H1 (cell line): ENCODE results near the gene LRRC74A. TPM values are rescaled to one million over a fixed set of nuclear protein-coding genes. Genes with fewer than 3 reads are reported as not detected.

Source experiments
- CTCF ChIA-PET: fragments of 300-600 bp; sonication (Branson Sonifier 250); formaldehyde crosslinking; loops from one replicate; lab custom pipeline; 2021; ENCODE audit not compliant: partially characterized antibody; lab: Charles Lee
- POLR2A ChIA-PET: fragments of 300-600 bp; sonication (Branson Sonifier 250); formaldehyde crosslinking; loops from one replicate; lab custom pipeline; 2021; ENCODE audit warnings: inconsistent platforms; ENCODE audit not compliant: partially characterized antibody; lab: Charles Lee
- DNase-seq, 2 experiments: peaks; one replicate each; pipeline versions ENCODE4 v3.0.0 to v3.0.0-alpha.2; 2010 to 2022; ENCODE audit warnings: low spot score in 2 of 2, low read depth in 1 of 2, mixed read lengths in 1 of 2
- FAIRE-seq: peaks from 2 replicates; lab custom pipeline; 2011; peaks lifted over from hg19 to GRCh38; lab: Jason Lieb, UNC
- H2AFZ ChIP-seq: 2 replicates; pipeline ENCODE4 v1.8.1; 2012; ENCODE audit warnings: low read length, inconsistent platforms
- H2AK5ac ChIP-seq: 2 replicates; pipeline ENCODE4 v1.6.1; 2013; ENCODE audit warnings: low read depth, low read length
- H2BK120ac ChIP-seq: replicated peaks from 2 replicates; pipeline ENCODE3; 2013; ENCODE audit warnings: low read depth, low read length, inconsistent platforms
- H2BK12ac ChIP-seq: 2 replicates; pipeline ENCODE4 v1.6.1; 2013; ENCODE audit warnings: low read depth, low read length
- H2BK15ac ChIP-seq: 2 replicates; pipeline ENCODE4 v1.6.1; 2013; ENCODE audit warnings: low read length
- H2BK20ac ChIP-seq: 2 replicates; pipeline ENCODE4 v1.6.1; 2013; ENCODE audit warnings: low read length
- H2BK5ac ChIP-seq: 2 replicates; pipeline ENCODE4 v1.6.1; 2013; ENCODE audit warnings: low read depth, low read length
- H3K14ac ChIP-seq: 2 replicates; pipeline ENCODE4 v1.6.1; 2013; ENCODE audit warnings: inconsistent platforms; ENCODE audit not compliant: insufficient read length
- H3K18ac ChIP-seq: 2 replicates; pipeline ENCODE4 v1.6.1; 2013; ENCODE audit warnings: low read length; ENCODE audit errors: extremely low read depth
- H3K23ac ChIP-seq: 2 replicates; pipeline ENCODE4 v1.6.1; 2013; ENCODE audit warnings: inconsistent platforms; ENCODE audit not compliant: insufficient read length
- H3K23me2 ChIP-seq: 2 replicates; pipeline ENCODE4 v1.6.1; 2013; ENCODE audit warnings: low read depth, low read length
- H3K27ac ChIP-seq: 2 replicates; pipeline ENCODE4 v1.6.1; 2011; ENCODE audit warnings: low read depth, low read length, inconsistent platforms
- H3K27me3 ChIP-seq, 4 experiments: replicated peaks in 1 of 4; 1 replicate in 1 of 4; 2 replicates in 3 of 4; pipeline versions ENCODE4 v1.6.1 to v1.8.1; 2011 to 2013; ENCODE audit warnings: low read length in 3 of 4, mild to moderate bottlenecking in 3 of 4, inconsistent platforms in 2 of 4, mixed read lengths in 2 of 4, moderate library complexity in 1 of 4; ENCODE audit not compliant: control insufficient read depth in 3 of 4, insufficient read depth in 3 of 4; ENCODE audit errors: extremely low read depth in 1 of 4
- H3K36me3 ChIP-seq, 4 experiments: 2 replicates each; pipeline versions ENCODE4 v1.6.1 to v1.8.1; 2011 to 2013; ENCODE audit warnings: mild to moderate bottlenecking in 4 of 4, low read length in 3 of 4, moderate library complexity in 2 of 4, control low read depth in 1 of 4, inconsistent platforms in 1 of 4; ENCODE audit not compliant: insufficient read depth in 4 of 4, control insufficient read depth in 2 of 4
- H3K4ac ChIP-seq: replicated peaks from 2 replicates; pipeline ENCODE3; 2013; ENCODE audit warnings: low read length, low read depth, mixed read lengths, inconsistent platforms; ENCODE audit not compliant: insufficient read length
- H3K4me1 ChIP-seq, 4 experiments: replicated peaks in 1 of 4; 1 replicate in 1 of 4; 2 replicates in 3 of 4; pipeline versions ENCODE4 v1.6.1 to v1.8.1; 2011 to 2013; ENCODE audit warnings: low read length in 3 of 4, inconsistent platforms in 2 of 4, mixed read lengths in 1 of 4; ENCODE audit not compliant: insufficient read depth in 4 of 4, control insufficient read depth in 3 of 4
- H3K4me2 ChIP-seq, 2 experiments: 2 replicates each; pipeline versions ENCODE4 v1.6.1 to v1.8.1; 2011 to 2013; ENCODE audit warnings: low read depth in 2 of 2, low read length in 2 of 2, control low read depth in 1 of 2, inconsistent platforms in 1 of 2, mild to moderate bottlenecking in 1 of 2; ENCODE audit not compliant: insufficient read depth in 1 of 2
- H3K4me3 ChIP-seq, 4 experiments: fragments of 200-600, 300-600 bp in 1 of 4; sonication (generic), shearing (Covaris generic), sonication (Bioruptor Twin) in 1 of 4; 2 replicates each; pipeline versions ENCODE4 v1.5.1 to v1.8.1; 2011 to 2016; ENCODE audit warnings: low read length in 4 of 4, low read depth in 3 of 4, control low read depth in 2 of 4, inconsistent platforms in 2 of 4, mild to moderate bottlenecking in 2 of 4, mixed read lengths in 1 of 4, moderate library complexity in 1 of 4; ENCODE audit not compliant: insufficient read depth in 2 of 4; ENCODE audit errors: extremely low read depth in 1 of 4
- H3K56ac ChIP-seq: replicated peaks from 2 replicates; pipeline ENCODE3; 2013; ENCODE audit warnings: low read depth, mild to moderate bottlenecking, mixed read lengths, low read length, inconsistent platforms; ENCODE audit not compliant: insufficient read length
- H3K79me1 ChIP-seq: 2 replicates; pipeline ENCODE4 v1.6.1; 2013; ENCODE audit warnings: low read depth, low read length, control low read depth
- H3K79me2 ChIP-seq, 2 experiments: 2 replicates each; pipeline versions ENCODE4 v1.6.1 to v1.8.1; 2012 to 2013; ENCODE audit warnings: low read length in 2 of 2, mild to moderate bottlenecking in 2 of 2, inconsistent platforms in 1 of 2; ENCODE audit not compliant: insufficient read depth in 2 of 2, control insufficient read depth in 1 of 2
- H3K9ac ChIP-seq, 4 experiments: replicated peaks in 1 of 4; 1 replicate in 1 of 4; 2 replicates in 3 of 4; pipeline versions ENCODE4 v1.6.1 to v1.8.1; 2011 to 2013; ENCODE audit warnings: low read depth in 3 of 4, low read length in 3 of 4, control low read depth in 2 of 4, mild to moderate bottlenecking in 2 of 4, moderate library complexity in 2 of 4, inconsistent platforms in 1 of 4; ENCODE audit errors: extremely low read depth in 1 of 4
- H3K9me3 ChIP-seq, 2 experiments: 2 replicates each; pipeline versions ENCODE4 v1.6.1 to v1.8.1; 2012 to 2013; ENCODE audit warnings: mild to moderate bottlenecking in 2 of 2, moderate library complexity in 2 of 2, control low read depth in 1 of 2, inconsistent platforms in 1 of 2, low read depth in 1 of 2, low read length in 1 of 2, mixed read lengths in 1 of 2; ENCODE audit not compliant: insufficient read depth in 2 of 2
- H4K20me1 ChIP-seq, 2 experiments: replicated peaks in 1 of 2; 2 replicates each; pipeline versions ENCODE3 to v1.8.1; 2011 to 2013; ENCODE audit warnings: inconsistent platforms in 2 of 2, low read length in 2 of 2, mild to moderate bottlenecking in 1 of 2; ENCODE audit not compliant: insufficient read depth in 2 of 2, control insufficient read depth in 1 of 2
- H4K5ac ChIP-seq: 2 replicates; pipeline ENCODE4 v1.6.1; 2013; ENCODE audit warnings: low read length, low read depth, mixed read lengths, inconsistent platforms; ENCODE audit not compliant: insufficient read length
- H4K8ac ChIP-seq: 2 replicates; pipeline ENCODE4 v1.8.0; 2013; ENCODE audit warnings: mild to moderate bottlenecking, moderate library complexity, low read length, inconsistent platforms; ENCODE audit not compliant: insufficient read depth; ENCODE audit errors: extremely low read depth
- H4K91ac ChIP-seq: replicated peaks from 2 replicates; pipeline ENCODE3; 2013; ENCODE audit warnings: low read length, mixed read lengths, inconsistent platforms; ENCODE audit not compliant: insufficient read length
- BCL11A ChIP-seq, 2 experiments: IDR thresholded peaks; one replicate each; pipeline ENCODE4 v1.6.1; 2011; ENCODE audit warnings: low read depth in 2 of 2, low read length in 2 of 2, mild to moderate bottlenecking in 2 of 2
- BRCA1 ChIP-seq: IDR thresholded peaks from 2 replicates; pipeline ENCODE4 v1.6.1; 2012; ENCODE audit warnings: low read depth, low read length, improper control_type of control experiment
- CHD1 ChIP-seq: IDR thresholded peaks from 2 replicates; pipeline ENCODE4 v1.6.1; 2012; ENCODE audit warnings: low read depth, low read length, improper control_type of control experiment
- JUN ChIP-seq: IDR thresholded peaks from 2 replicates; pipeline ENCODE4 v1.6.1; 2011; ENCODE audit warnings: low read depth, mild to moderate bottlenecking, improper control_type of control experiment, low read length
- JUND ChIP-seq: IDR thresholded peaks from 2 replicates; pipeline ENCODE4 v1.6.1; 2011; ENCODE audit warnings: mild to moderate bottlenecking, improper control_type of control experiment, low read length
- KDM1A ChIP-seq: fragments of 200-600, 300-600 bp; sonication (generic); IDR thresholded peaks from 2 replicates; pipeline ENCODE4 v1.7.1; 2016; ENCODE audit warnings: mild to moderate bottlenecking, low read length, borderline replicate concordance
- SIRT6 ChIP-seq: IDR thresholded peaks from one replicate; pipeline ENCODE4 v1.7.1; 2012; ENCODE audit warnings: low read length, inconsistent platforms
- WGBS, 2 experiments: shearing (Covaris generic) in 1 of 2; methylation state at CpG; one replicate each; pipeline versions ENCODE4 v1.1.6 to v1.1.7; 2013 to 2015; ENCODE audit warnings: low lambda C conversion rate in 2 of 2, mixed read lengths in 2 of 2, inconsistent platforms in 1 of 2, low coverage in 1 of 2, missing lambda C conversion rate in 1 of 2; ENCODE audit not compliant: insufficient replicate concordance in 2 of 2, insufficient coverage in 1 of 2, insufficient read length in 1 of 2; ENCODE audit errors: extremely low coverage in 1 of 2, missing lambda C conversion rate in 1 of 2; 5-methylcytosine and 5-hydroxymethylcytosine counted together
- polyA plus RNA-seq, 7 experiments: library from polyadenylated mRNA; depleted of rRNA in 3 of 7; stranded (reverse) in 5 of 7; unstranded in 2 of 7; fragments of >200 nt in 5 of 7; fragments of 200-250 nt in 2 of 7; gene quantifications; 1 replicate in 5 of 7; 2 replicates in 1 of 7; 4 replicates in 1 of 7; pipeline versions ENCODE4 v1.2.1 to v1.2.3, GENCODE V29; 2011 to 2013; ENCODE audit warnings: missing spikeins in 2 of 7, mixed read lengths in 2 of 7
- total RNA-seq: library from RNA; stranded (reverse); fragmentation: NEBNext Ultra II Directional; extraction: Animal tissue kit (Norgen Biotek cat#: 25700); gene quantifications from 2 replicates; pipeline ENCODE4 v1.2.1, GENCODE V29; 2021

The LRRC74A gene
- total and polyA plus RNA-seq, 2 of the 8 experiments (the other 6 are each of a cell fraction or from before 2014, with no cell fraction given): not detected

DNA sequence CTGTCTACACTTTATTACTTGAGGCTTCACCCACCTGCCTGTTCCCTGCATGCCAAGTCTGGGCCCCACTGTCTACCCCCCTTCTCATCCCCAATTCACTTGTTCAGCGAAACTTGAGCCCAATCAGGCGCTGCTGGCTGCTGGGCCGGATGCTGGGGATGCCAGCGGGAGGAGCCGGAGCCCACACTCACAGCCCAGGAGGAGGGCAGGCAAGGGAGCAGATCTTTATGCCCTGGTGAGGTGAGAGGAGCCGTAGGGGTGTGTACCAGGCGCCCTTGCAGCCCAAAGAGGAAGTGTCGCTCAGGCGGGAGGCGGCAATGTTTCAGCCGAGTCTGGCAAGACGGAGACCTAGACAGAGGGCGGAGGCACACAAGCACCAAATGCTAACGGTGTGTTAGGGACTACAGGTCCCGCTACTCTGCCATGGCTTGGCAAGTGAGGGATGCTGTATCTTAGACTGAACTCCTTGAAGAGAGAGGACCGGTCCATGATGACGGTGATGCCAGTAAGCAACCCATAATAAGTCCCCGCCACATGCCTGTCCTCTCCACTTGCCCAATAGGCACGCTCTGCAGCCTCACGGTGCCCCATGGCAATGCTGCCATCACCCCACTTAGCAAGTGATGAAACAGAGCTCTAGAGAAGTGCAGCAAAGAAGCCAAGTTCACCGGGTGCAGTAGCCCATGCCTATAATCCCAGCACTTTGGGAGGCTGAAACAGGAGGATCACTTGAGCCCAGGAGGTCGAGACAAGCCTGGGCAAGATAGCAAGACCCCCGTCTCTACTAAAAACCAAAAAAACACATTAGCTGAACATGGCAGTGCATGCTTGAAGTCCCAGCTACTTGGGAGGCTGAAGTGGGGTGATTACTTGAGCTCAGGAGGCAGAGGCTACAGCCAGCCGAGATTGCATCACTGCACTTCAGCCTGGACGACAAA, 41.6 kb downstream of the LRRC74A start:
- 0 out of 2 replicates have a peak overlapping the region, but pooled peaks have one; percentile 39 for H2BK12ac ChIP-seq
- no peak overlapping the region for H3K4me3 ChIP-seq
- no peaks in the 10 kb centered on the region for H3K79me1 ChIP-seq
- no peak overlapping the region for H3K9ac ChIP-seq
- FAIRE-seq (no peak), DNase-seq (no peak)
- no peaks in the 10 kb centered on the region; a peak in 2 of 7 replicates for H3K27me3 ChIP-seq
- ChIA-PET CTCF (interaction anchor here (0.6 to 27.4 kb wide), 16 partner anchors 8 to 592 kb away, joined by 3 to 719 read pairs (median 4); partner anchors contain the start of gene CIPC), POLR2A (interaction anchor here (0.8 to 1.1 kb wide), 2 partner anchors 175 to 200 kb away, joined by 3 to 4 read pairs; no protein-coding TSS in a partner anchor)
- H2AK5ac ChIP-seq: 0 out of 2 replicates have a peak overlapping the region, but pooled peaks have one; percentile 43
- H3K4me1 ChIP-seq: peaks cover 0 to 10% (median 8%) of the 10 kb centered on the region in 4 experiments; a peak in 5 of 7 replicates
- H3K23ac ChIP-seq: no peak overlapping the region
- 0 out of 2 replicates have a peak overlapping the region, but pooled peaks have one; percentile 9 for H2BK20ac ChIP-seq
- peak overlapping the region; percentile 63; the same call in 1 of the 2 replicates for H4K8ac ChIP-seq
- H4K91ac ChIP-seq: no peak overlapping the region
- no peaks in the 10 kb centered on the region for H3K79me2 ChIP-seq
- no peak overlapping the region for H3K14ac ChIP-seq
- no peaks in the 10 kb centered on the region for H4K20me1 ChIP-seq
- H2BK120ac ChIP-seq: no peak overlapping the region
- peaks cover 2% of the 10 kb centered on the region; the same call in 1 of the 2 replicates for H3K23me2 ChIP-seq
- no peak overlapping the region for H4K5ac ChIP-seq
- 0 out of 2 replicates have a peak overlapping the region, but pooled peaks have one; percentile 78 for H2BK15ac ChIP-seq
- H2AFZ ChIP-seq: no peak overlapping the region; the same call in 1 of the 2 replicates
- H3K18ac ChIP-seq: no peak overlapping the region; the same call in 1 of the 2 replicates
- no peaks in the 10 kb centered on the region for H3K9me3 ChIP-seq
- no peak overlapping the region for H3K27ac ChIP-seq
- no peak overlapping the region for H3K56ac ChIP-seq
- 83% methylated on average over 25 of the region's 25 CpGs; no CpG with 5 or more reads in 1 of the 2 experiments for WGBS, 2 experiments
- H3K4me2 ChIP-seq: no peak overlapping the region
- no peaks in the 10 kb centered on the region for H3K36me3 ChIP-seq
- TF ChIP-seq CHD1 (no peak), BRCA1 (no peak), BCL11A (IDR thresholded peaks at IDR 0.05; ENCODE audit: low read depth in 2 of 2, low read length in 2 of 2) (no peak), JUND (no peak), JUN (no peak), KDM1A (peak; percentile 18; the same call in 1 of the 2 replicates), SIRT6 (no peak)
- H3K4ac ChIP-seq: no peak overlapping the region
- H2BK5ac ChIP-seq: 0 out of 2 replicates have a peak overlapping the region, but pooled peaks have one; percentile 40
